Putamen (tissue), 1 donor: Measurements from ENCODE around the gene ANKRD36.
"Not testable (repeated sequence)": the region's sequence is repeated elsewhere in the genome, so short reads cannot be mapped to it uniquely, and the experiment has no call there.

Source experiments
- DNase-seq: peaks from one replicate; pipeline ENCODE4 v3.0.0-alpha.2; 2016; ENCODE audit warnings: low spot score

The ANKRD36 gene

DNA sequence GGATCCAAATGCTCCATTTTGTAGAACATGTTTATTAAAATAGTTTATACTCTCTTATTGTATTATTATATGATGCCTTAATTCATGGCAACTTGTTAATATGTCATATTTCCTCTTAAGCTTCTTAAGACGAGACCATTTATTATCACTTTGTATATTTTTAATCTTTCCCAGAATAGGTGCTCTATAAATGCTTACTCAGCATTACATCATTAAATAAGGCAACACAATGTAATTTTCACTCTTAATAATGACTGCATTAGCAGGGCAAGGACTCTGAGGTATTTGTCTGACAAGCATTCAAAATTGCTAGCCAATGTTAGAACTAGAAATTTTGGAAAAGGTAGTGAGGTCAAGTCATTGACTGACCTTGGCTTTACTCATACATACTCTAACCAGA is 180.7 kb downstream of the ANKRD36 start:
- DNase-seq, result not testable (repeated sequence)
